ENCODE data around the gene TSC2.

DNA sequence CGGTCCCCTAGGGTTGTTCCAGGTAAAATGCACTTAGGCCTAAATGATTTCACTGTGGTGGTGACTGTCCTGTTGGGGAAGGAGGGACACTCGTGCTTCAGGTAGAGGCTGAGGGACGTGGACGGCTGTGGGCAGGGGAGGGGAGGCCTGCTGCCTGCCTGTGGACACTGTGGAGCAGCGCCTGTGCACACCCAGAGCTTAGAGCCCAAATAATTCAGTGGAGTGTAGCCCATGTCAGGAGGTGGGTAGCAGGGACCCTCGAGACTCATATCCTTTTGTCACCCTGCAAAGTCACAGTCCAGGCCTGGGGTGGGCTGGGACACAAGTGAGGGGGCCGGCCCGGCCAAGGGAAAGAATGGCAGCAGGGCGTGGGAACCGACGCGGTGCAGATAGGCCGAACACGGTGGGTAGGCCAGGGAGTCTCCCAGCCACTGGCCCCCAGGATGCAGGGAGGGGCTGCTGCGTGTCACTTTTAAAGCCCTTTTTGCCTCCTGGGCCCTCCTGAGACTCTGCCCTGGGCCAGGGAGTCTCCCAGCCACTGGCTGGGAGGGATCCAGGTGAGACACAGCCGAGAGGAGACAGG is 21.8 kb upstream of the TSC2 start:
- no peak for TF ChIP-seq POLR2A (IDR thresholded peaks at IDR 0.05)
- TF ChIP-seq, protein P1, sequence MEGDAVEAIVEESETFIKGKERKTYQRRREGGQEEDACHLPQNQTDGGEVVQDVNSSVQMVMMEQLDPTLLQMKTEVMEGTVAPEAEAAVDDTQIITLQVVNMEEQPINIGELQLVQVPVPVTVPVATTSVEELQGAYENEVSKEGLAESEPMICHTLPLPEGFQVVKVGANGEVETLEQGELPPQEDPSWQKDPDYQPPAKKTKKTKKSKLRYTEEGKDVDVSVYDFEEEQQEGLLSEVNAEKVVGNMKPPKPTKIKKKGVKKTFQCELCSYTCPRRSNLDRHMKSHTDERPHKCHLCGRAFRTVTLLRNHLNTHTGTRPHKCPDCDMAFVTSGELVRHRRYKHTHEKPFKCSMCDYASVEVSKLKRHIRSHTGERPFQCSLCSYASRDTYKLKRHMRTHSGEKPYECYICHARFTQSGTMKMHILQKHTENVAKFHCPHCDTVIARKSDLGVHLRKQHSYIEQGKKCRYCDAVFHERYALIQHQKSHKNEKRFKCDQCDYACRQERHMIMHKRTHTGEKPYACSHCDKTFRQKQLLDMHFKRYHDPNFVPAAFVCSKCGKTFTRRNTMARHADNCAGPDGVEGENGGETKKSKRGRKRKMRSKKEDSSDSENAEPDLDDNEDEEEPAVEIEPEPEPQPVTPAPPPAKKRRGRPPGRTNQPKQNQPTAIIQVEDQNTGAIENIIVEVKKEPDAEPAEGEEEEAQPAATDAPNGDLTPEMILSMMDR (IDR thresholded peaks at IDR 0.05), result no peak
